Spleen (tissue), 11 donors: ENCODE measurements around the gene BAZ1A. TPM values are rescaled to one million over a fixed set of nuclear protein-coding genes. Genes with fewer than 3 reads are reported as not detected.
"Not testable (repeated sequence)": the region's sequence is repeated elsewhere in the genome, so short reads cannot be mapped to it uniquely, and the experiment has no call there.

Experiments used
- DNase-seq: peaks from one replicate; pipeline ENCODE4 v3.0.0-alpha.2; 2020
- H3K27ac ChIP-seq, 8 donors: fragments of 200-600 bp; sonication (generic) in 7 of 8; 1 replicate in 4 of 8; 2 replicates in 4 of 8; pipeline versions ENCODE4 v1.5.0 to v1.8.0; 2016 to 2021; ENCODE audit warnings: inconsistent platforms in 4 of 8, mild to moderate bottlenecking in 4 of 8, moderate library complexity in 1 of 8
- H3K27me3 ChIP-seq, 7 donors: fragments of 200-600 bp; sonication (generic) in 6 of 7; replicated peaks in 1 of 7; 1 replicate in 4 of 7; 2 replicates in 3 of 7; pipeline versions ENCODE4 v1.5.0 to v1.8.0; 2016 to 2021; ENCODE audit warnings: inconsistent platforms in 3 of 7, mild to moderate bottlenecking in 1 of 7
- H3K36me3 ChIP-seq, 6 donors: fragments of 200-600 bp; sonication (generic) in 5 of 6; 1 replicate in 4 of 6; 2 replicates in 2 of 6; pipeline versions ENCODE4 v1.5.0 to v1.8.0; 2016 to 2021; ENCODE audit warnings: inconsistent platforms in 2 of 6
- H3K4me1 ChIP-seq, 6 donors: fragments of 200-600 bp; sonication (generic) in 5 of 6; 1 replicate in 3 of 6; 2 replicates in 3 of 6; pipeline versions ENCODE4 v1.5.0 to v1.8.0; 2016 to 2021; ENCODE audit warnings: inconsistent platforms in 3 of 6
- H3K4me3 ChIP-seq, 8 donors: fragments of 200-600 bp; sonication (generic) in 7 of 8; 1 replicate in 4 of 8; 2 replicates in 4 of 8; pipeline versions ENCODE4 v1.5.0 to v1.8.0; 2016 to 2021; ENCODE audit warnings: inconsistent platforms in 4 of 8, mild to moderate bottlenecking in 4 of 8, moderate library complexity in 2 of 8
- H3K9me3 ChIP-seq, 8 donors: fragments of 200-600 bp; sonication (generic) in 7 of 8; 1 replicate in 4 of 8; 2 replicates in 4 of 8; pipeline versions ENCODE4 v1.5.0 to v1.8.0; 2016 to 2021; ENCODE audit warnings: inconsistent platforms in 4 of 8
- POLR2A ChIP-seq, 3 donors: fragments of 450-650 bp; IDR thresholded peaks; one replicate each; pipeline ENCODE4 v1.5.1; 2017; ENCODE audit warnings: antibody characterized with exemption in 3 of 3, mild to moderate bottlenecking in 1 of 3
- POLR2AphosphoS5 ChIP-seq, 3 donors: sonication (generic); formaldehyde crosslinking; IDR thresholded peaks; one replicate each; pipeline ENCODE4 v1.5.1; 2017; ENCODE audit warnings: antibody characterized with exemption in 3 of 3
- WGBS, 5 donors: extraction: QIAGEN DNeasy Blood & Tissue Kit in 3 of 5; methylation state at CpG; one replicate each; pipeline versions ENCODE4 v1.1.5 to v1.1.7; 2013 to 2018; 5-methylcytosine and 5-hydroxymethylcytosine counted together
- intact Hi-C: fragments of 100-400 bp; cut with DNase I; formaldehyde crosslinking; loops from one replicate; pipeline ENCODE4 v1.15.0; 2023; ENCODE audit warnings: low total_unique reads
- polyA plus RNA-seq, 3 donors: library from polyadenylated mRNA; stranded (reverse); fragments of 200-250 nt; gene quantifications; one replicate each; pipeline ENCODE4 v1.2.1, GENCODE V29; 2013
- total RNA-seq, 7 donors: library from RNA; depleted of rRNA in 3 of 7; stranded (reverse); fragments of >200 nt in 3 of 7; fragmentation: NEBNext Ultra II Directional in 4 of 7; extraction: Animal tissue kit (Norgen Biotek cat#: 25700) in 4 of 7; gene quantifications; one replicate each; pipeline versions ENCODE4 v1.1.0 to v1.2.1, GENCODE V29; 2016 to 2021
- TF ChIP-seq, protein P1 (sequence below), 11 experiments: fragments of 200-600 bp in 7 of 11; fragments of 450-650 bp in 4 of 11; sonication (generic) in 4 of 11; IDR thresholded peaks in 8 of 11; conservative IDR thresholded peaks in 3 of 11; 1 replicate in 7 of 11; 2 replicates in 4 of 11; pipeline versions ENCODE4 v1.4.0 to v1.8.0; 2016 to 2021; ENCODE audit warnings: antibody characterized with exemption in 11 of 11, inconsistent platforms in 4 of 11, mild to moderate bottlenecking in 1 of 11
- donor health status: healthy with polysubstance abuse.
- donor health status: DM: no; HTN: no; CAD: no; lungs with moderate emphysema.
- donor health status: DM: no; HTN: no; CAD: no.
- donor health status: Bipolar disorder and iron deficiency.
- donor health status: healthy.
- donor health status: DM: no; HTN: no; CAD: no.
- donor health status: DM: yes; HTN: yes; CAD: no.

BAZ1A gene
- total and polyA plus RNA-seq, 10 donors = 22.3 to 126 (median 64.5) TPM

DNA sequence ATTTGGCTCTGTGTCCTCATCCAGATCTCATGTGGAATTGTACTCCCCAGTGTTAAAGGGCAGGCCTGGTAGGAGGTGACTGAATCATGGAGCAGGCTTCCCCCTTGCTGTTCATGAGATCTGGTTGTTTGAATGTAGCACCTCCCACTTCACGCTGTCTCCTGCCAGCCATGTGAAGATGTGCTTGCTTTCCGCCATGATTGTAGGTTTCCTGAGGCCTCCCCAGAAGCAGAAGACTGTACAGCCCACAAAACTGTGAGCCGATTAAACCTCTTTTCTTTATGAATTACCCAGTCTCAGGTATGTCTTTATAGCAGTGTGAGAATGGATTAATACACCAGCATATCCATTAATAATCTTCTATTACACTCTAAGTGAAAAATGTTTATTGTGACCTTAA lies 70.2 kb downstream of the BAZ1A start:
- TF ChIP-seq, protein P1, sequence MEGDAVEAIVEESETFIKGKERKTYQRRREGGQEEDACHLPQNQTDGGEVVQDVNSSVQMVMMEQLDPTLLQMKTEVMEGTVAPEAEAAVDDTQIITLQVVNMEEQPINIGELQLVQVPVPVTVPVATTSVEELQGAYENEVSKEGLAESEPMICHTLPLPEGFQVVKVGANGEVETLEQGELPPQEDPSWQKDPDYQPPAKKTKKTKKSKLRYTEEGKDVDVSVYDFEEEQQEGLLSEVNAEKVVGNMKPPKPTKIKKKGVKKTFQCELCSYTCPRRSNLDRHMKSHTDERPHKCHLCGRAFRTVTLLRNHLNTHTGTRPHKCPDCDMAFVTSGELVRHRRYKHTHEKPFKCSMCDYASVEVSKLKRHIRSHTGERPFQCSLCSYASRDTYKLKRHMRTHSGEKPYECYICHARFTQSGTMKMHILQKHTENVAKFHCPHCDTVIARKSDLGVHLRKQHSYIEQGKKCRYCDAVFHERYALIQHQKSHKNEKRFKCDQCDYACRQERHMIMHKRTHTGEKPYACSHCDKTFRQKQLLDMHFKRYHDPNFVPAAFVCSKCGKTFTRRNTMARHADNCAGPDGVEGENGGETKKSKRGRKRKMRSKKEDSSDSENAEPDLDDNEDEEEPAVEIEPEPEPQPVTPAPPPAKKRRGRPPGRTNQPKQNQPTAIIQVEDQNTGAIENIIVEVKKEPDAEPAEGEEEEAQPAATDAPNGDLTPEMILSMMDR (IDR thresholded peaks at IDR 0.05 in 8 of 11, conservative IDR thresholded peaks at IDR 0.05 in 3 of 11) = no peak
- TF ChIP-seq POLR2A (IDR thresholded peaks at IDR 0.05) (no peak), POLR2AphosphoS5 (IDR thresholded peaks at IDR 0.05) (peak in 1 of 3 donors; percentile 24)
- Histone ChIP-seq H3K4me3 (no peak overlapping the region), H3K27me3 (no peaks in the 10 kb centered on the region), H3K4me1 (no peaks in the 10 kb centered on the region), H3K27ac (no peak overlapping the region), H3K9me3 (peaks cover 0 to 18% (median 9%) of the 10 kb centered on the region in 8 donors), H3K36me3 (peaks cover 0 to 97% (median 70%) of the 10 kb centered on the region in 6 donors)
- 96 to 99% (median 99%) methylated on average over 3 of the region's 3 CpGs for WGBS, 5 donors
- intact Hi-C loops = no loop called here
- DNase-seq = no peak

DNA sequence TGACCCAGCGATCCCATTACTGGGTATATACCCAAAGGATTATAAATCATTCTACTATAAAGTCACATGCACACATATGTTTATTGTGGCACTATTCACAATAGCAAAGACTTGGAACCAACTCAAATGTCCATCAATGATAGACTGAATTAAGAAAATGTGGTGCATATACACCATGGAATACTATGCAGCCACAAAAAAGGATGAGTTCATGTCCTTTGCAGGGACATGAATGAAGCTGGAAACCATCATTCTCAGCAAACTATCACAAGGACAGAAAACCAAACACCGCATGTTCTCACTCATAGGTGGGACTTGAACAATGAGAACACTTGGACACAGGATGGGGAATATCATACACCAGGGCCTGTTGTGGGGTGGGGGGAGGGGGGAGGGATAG lies 76.3 kb downstream of the BAZ1A start:
- H3K4me1 ChIP-seq, H3K27me3 ChIP-seq, H3K4me3 ChIP-seq, H3K27ac ChIP-seq, H3K9me3 ChIP-seq, DNase-seq: not testable (repeated sequence)
- intact Hi-C loops = loop anchor here (10.0 kb wide), 1 partner anchor 46 kb away; no protein-coding TSS in a partner anchor
- WGBS, 5 donors = 93 to 97% (median 96%) methylated on average over 2 of the region's 2 CpGs
- peaks cover 0 to 100% (median 80%) of the 10 kb centered on the region in 6 donors for H3K36me3 ChIP-seq

DNA sequence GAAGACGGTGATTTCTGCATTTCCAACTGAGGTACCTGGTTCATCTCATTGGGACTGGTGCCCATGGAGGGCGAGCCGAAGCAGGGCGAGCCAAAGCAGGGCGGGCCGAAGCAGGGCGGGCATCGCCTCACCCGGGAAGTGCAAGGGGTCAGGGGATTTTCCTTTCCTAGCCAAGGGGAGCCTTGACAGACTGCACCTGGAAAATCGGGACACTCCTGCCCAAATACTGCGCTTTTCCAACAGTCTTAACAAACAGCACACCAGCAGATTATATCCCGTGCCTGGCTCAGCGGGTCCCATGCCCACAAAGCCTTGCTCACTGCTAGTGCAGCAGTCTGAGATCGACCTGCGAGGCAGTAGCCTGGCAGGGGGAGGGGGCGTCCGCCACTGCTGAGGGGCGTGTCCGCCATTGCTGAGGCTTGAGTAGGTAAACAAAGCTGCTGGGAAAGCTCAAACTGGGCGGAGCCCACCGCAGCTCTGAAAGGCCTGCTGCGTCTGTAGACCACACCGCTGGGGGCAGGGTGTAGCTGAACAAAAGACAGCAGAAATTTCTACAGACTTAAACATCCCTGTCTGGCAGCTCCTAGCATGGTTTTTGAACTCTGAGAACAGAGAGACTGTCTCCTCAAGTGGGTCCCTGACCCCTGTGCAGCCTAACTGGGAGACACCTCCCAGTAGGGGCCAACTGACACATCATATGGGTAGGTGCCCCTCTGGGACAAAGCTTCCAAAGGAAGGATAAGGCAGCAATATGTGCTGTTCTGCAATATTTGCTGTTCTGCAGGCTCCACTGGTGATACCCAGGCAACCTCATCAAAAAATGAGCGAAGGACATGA lies 77.2 kb downstream of the BAZ1A start:
- intact Hi-C loops = loop anchor here (10.0 kb wide), 1 partner anchor 47 kb away; no protein-coding TSS in a partner anchor
- WGBS, 5 donors = 93 to 98% (median 96%) methylated on average over 22 to 24 of the region's 24 CpGs
- Histone ChIP-seq H3K27me3 (no peaks in the 10 kb centered on the region), H3K36me3 (peaks cover 0 to 100% (median 80%) of the 10 kb centered on the region in 6 donors), H3K27ac (no peak overlapping the region), H3K4me1 (peaks cover 0 to 4% (median 0%) of the 10 kb centered on the region in 6 donors), H3K9me3 (peaks cover 0 to 4% (median 0%) of the 10 kb centered on the region in 8 donors), H3K4me3 (no peak overlapping the region)
- TF ChIP-seq, protein P1 (IDR thresholded peaks at IDR 0.05 in 8 of 11, conservative IDR thresholded peaks at IDR 0.05 in 3 of 11) = no peak
- peak in 1 of 3 donors; percentile 61 for TF ChIP-seq POLR2AphosphoS5 (IDR thresholded peaks at IDR 0.05)
- TF ChIP-seq POLR2A (IDR thresholded peaks at IDR 0.05) = no peak
- DNase-seq = no peak

DNA sequence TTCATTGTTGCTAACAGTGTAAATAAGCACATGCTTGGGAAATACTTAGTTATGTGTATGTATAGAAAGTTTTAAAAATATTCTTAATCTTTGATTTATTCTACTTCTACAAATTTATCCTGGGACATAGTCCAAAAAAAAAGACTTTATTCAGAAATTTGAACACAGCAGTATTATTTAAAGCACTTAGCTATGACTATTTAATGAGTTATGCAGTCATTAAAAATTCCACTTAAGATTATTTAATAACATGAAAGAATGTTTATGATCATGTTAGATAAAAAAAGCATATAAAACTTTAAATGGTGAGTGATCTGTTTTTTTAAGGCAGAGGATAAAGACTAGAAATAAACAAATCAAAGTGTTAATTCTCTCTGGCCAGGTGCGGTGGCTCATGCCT lies 78.3 kb downstream of the BAZ1A start:
- no peak overlapping the region for H3K4me3 ChIP-seq
- H3K27me3 ChIP-seq = no peaks in the 10 kb centered on the region

More for the DNA sequence above, 78.3 kb downstream of the BAZ1A start:
- TF ChIP-seq, protein P1 (IDR thresholded peaks at IDR 0.05 in 8 of 11, conservative IDR thresholded peaks at IDR 0.05 in 3 of 11) = no peak
- TF ChIP-seq POLR2A (IDR thresholded peaks at IDR 0.05) = no peak
- TF ChIP-seq POLR2AphosphoS5 (IDR thresholded peaks at IDR 0.05) = no peak
- DNase-seq = no peak
- no peak overlapping the region for H3K27ac ChIP-seq
- 94 to 100% (median 97%) methylated on average over 1 of the region's 1 CpG for WGBS, 5 donors
- peaks cover 0 to 100% (median 78%) of the 10 kb centered on the region in 6 donors for H3K36me3 ChIP-seq
- intact Hi-C loops = loop anchor here (10.0 kb wide), 1 partner anchor 48 kb away; no protein-coding TSS in a partner anchor
- H3K4me1 ChIP-seq = peaks cover 0 to 12% (median 0%) of the 10 kb centered on the region in 6 donors
- peaks cover 0 to 4% (median 0%) of the 10 kb centered on the region in 8 donors for H3K9me3 ChIP-seq
